IgD-negative memory B cell (primary cell): ENCODE measurements around the gene TVP23A. TPM values are rescaled to one million over a fixed set of nuclear protein-coding genes. Genes with fewer than 3 reads are reported as not detected.
"Not testable (repeated sequence)": the region's sequence is repeated elsewhere in the genome, so short reads cannot be mapped to it uniquely, and the experiment has no call there.

Source experiments
- H3K27ac Mint-ChIP-seq, 3 donors: one replicate each; pipeline ENCODE4 v1.8.0; 2020 to 2022; ENCODE audit warnings: mild to moderate bottlenecking in 3 of 3, mixed read lengths in 3 of 3, moderate library complexity in 1 of 3
- H3K27me3 Mint-ChIP-seq: one replicate; pipeline ENCODE4 v1.8.0; 2021; ENCODE audit warnings: mixed read lengths
- H3K36me3 Mint-ChIP-seq: one replicate; pipeline ENCODE4 v1.8.0; 2020; ENCODE audit warnings: mild to moderate bottlenecking, mixed read lengths
- H3K4me1 Mint-ChIP-seq, 3 donors: one replicate each; pipeline ENCODE4 v1.8.0; 2020 to 2022; ENCODE audit warnings: mixed read lengths in 3 of 3, mild to moderate bottlenecking in 1 of 3
- H3K4me3 Mint-ChIP-seq, 4 donors: one replicate each; pipeline ENCODE4 v1.8.0; 2020 to 2022; ENCODE audit warnings: mild to moderate bottlenecking in 4 of 4, mixed read lengths in 4 of 4, moderate library complexity in 3 of 4
- H3K9me3 Mint-ChIP-seq, 3 donors: one replicate each; pipeline ENCODE4 v1.8.0; 2020 to 2021; ENCODE audit warnings: mixed read lengths in 3 of 3, mild to moderate bottlenecking in 1 of 3
- polyA plus RNA-seq: library from polyadenylated mRNA; unstranded; fragments of 300-500 nt; fragmentation: Illumina TruSeq; gene quantifications from one replicate; pipeline ENCODE4 v1.2.3, GENCODE V29; 2021

The TVP23A gene
- polyA plus RNA-seq, 1 donor from 2014 or later = 0.23 TPM

GRCh38 chr16:10849736-10850477 is 31.3 kb upstream of the TVP23A start:
- H3K4me1 Mint-ChIP-seq = peaks cover 36 to 41% (median 41%) of the 10 kb centered on the region in 3 donors
- no peaks in the 10 kb centered on the region for H3K9me3 Mint-ChIP-seq
- H3K36me3 Mint-ChIP-seq = peaks cover 4% of the 10 kb centered on the region
- no peak overlapping the region for H3K27ac Mint-ChIP-seq
- H3K27me3 Mint-ChIP-seq = peaks cover 2% of the 10 kb centered on the region
- no peak overlapping the region for H3K4me3 Mint-ChIP-seq

- Mint-ChIP-seq H3K27ac (no peak overlapping the region), H3K36me3 (peaks cover 4% of the 10 kb centered on the region), H3K4me1 (peaks cover 31 to 44% (median 41%) of the 10 kb centered on the region in 3 donors), H3K4me3 (peak overlapping the region in 1 of 4 donors; percentile 81), H3K27me3 (peaks cover 4% of the 10 kb centered on the region), H3K9me3 (no peaks in the 10 kb centered on the region)
Observed at GRCh38 chr16:10847176-10847575, 28.6 kb upstream of the TVP23A start.

GRCh38 chr16:10846213-10846998 is 27.8 kb upstream of the TVP23A start:
- H3K27ac Mint-ChIP-seq = no peak overlapping the region
- H3K27me3 Mint-ChIP-seq = peaks cover 4% of the 10 kb centered on the region
- H3K36me3 Mint-ChIP-seq = peaks cover 4% of the 10 kb centered on the region
- peak overlapping the region in 1 of 4 donors; percentile 81 for H3K4me3 Mint-ChIP-seq
- H3K9me3 Mint-ChIP-seq = no peaks in the 10 kb centered on the region
- H3K4me1 Mint-ChIP-seq = peaks cover 29 to 42% (median 38%) of the 10 kb centered on the region in 3 donors

- peaks cover 2% of the 10 kb centered on the region for H3K27me3 Mint-ChIP-seq
- no peaks in the 10 kb centered on the region for H3K36me3 Mint-ChIP-seq
- peaks cover 0 to 6% (median 0%) of the 10 kb centered on the region in 3 donors for H3K9me3 Mint-ChIP-seq
- H3K4me1 Mint-ChIP-seq = peaks cover 10 to 19% (median 14%) of the 10 kb centered on the region in 3 donors
- H3K27ac Mint-ChIP-seq = peak overlapping the region in 1 of 3 donors; percentile 55
- H3K4me3 Mint-ChIP-seq = no peak overlapping the region
Observed at GRCh38 chr16:10840703-10841102, 22.1 kb upstream of the TVP23A start.

GRCh38 chr16:10839279-10839666 is 20.7 kb upstream of the TVP23A start:
- H3K4me1 Mint-ChIP-seq = peaks cover 12 to 15% (median 13%) of the 10 kb centered on the region in 3 donors
- H3K27me3 Mint-ChIP-seq = peaks cover 2% of the 10 kb centered on the region
- no peak overlapping the region for H3K4me3 Mint-ChIP-seq
- peaks cover 0 to 6% (median 0%) of the 10 kb centered on the region in 3 donors for H3K9me3 Mint-ChIP-seq
- no peak overlapping the region for H3K27ac Mint-ChIP-seq
- no peaks in the 10 kb centered on the region for H3K36me3 Mint-ChIP-seq

- H3K4me1 Mint-ChIP-seq = peaks cover 13 to 16% (median 14%) of the 10 kb centered on the region in 3 donors
- no peak overlapping the region for H3K4me3 Mint-ChIP-seq
- H3K27ac Mint-ChIP-seq = peak overlapping the region in 1 of 3 donors; percentile 44
- H3K9me3 Mint-ChIP-seq = peaks cover 0 to 6% (median 0%) of the 10 kb centered on the region in 3 donors
- H3K36me3 Mint-ChIP-seq = no peaks in the 10 kb centered on the region
- H3K27me3 Mint-ChIP-seq = peaks cover 2% of the 10 kb centered on the region
Observed at GRCh38 chr16:10838621-10839278, 20.2 kb upstream of the TVP23A start.

GRCh38 chr16:10836174-10836853 is 17.7 kb upstream of the TVP23A start:
- H3K4me1 Mint-ChIP-seq = peaks cover 14 to 17% (median 14%) of the 10 kb centered on the region in 3 donors
- no peak overlapping the region for H3K4me3 Mint-ChIP-seq
- H3K9me3 Mint-ChIP-seq = peaks cover 0 to 6% (median 0%) of the 10 kb centered on the region in 3 donors
- H3K27ac Mint-ChIP-seq = no peak overlapping the region
- H3K36me3 Mint-ChIP-seq = no peaks in the 10 kb centered on the region
- H3K27me3 Mint-ChIP-seq = no peaks in the 10 kb centered on the region

GRCh38 chr16:10835281-10835931 is 16.8 kb upstream of the TVP23A start:
- no peaks in the 10 kb centered on the region for H3K36me3 Mint-ChIP-seq
- peak overlapping the region in 1 of 3 donors; percentile 67 for H3K27ac Mint-ChIP-seq
- peaks cover 12 to 18% (median 16%) of the 10 kb centered on the region in 3 donors for H3K4me1 Mint-ChIP-seq
- peaks cover 0 to 6% (median 0%) of the 10 kb centered on the region in 3 donors for H3K9me3 Mint-ChIP-seq
- no peak overlapping the region for H3K4me3 Mint-ChIP-seq
- no peaks in the 10 kb centered on the region for H3K27me3 Mint-ChIP-seq

GRCh38 chr16:10834766-10835165 is 16.2 kb upstream of the TVP23A start:
- H3K4me1 Mint-ChIP-seq = peaks cover 12 to 25% (median 16%) of the 10 kb centered on the region in 3 donors
- H3K27me3 Mint-ChIP-seq = no peaks in the 10 kb centered on the region
- H3K36me3 Mint-ChIP-seq = no peaks in the 10 kb centered on the region
- no peak overlapping the region for H3K27ac Mint-ChIP-seq
- peak overlapping the region in 1 of 4 donors; percentile 28 for H3K4me3 Mint-ChIP-seq
- peaks cover 0 to 6% (median 0%) of the 10 kb centered on the region in 3 donors for H3K9me3 Mint-ChIP-seq

GRCh38 chr16:10834130-10834529 is 15.5 kb upstream of the TVP23A start:
- H3K4me1 Mint-ChIP-seq = peaks cover 13 to 31% (median 20%) of the 10 kb centered on the region in 3 donors
- no peak overlapping the region for H3K27ac Mint-ChIP-seq
- no peaks in the 10 kb centered on the region for H3K27me3 Mint-ChIP-seq
- peaks cover 0 to 6% (median 0%) of the 10 kb centered on the region in 3 donors for H3K9me3 Mint-ChIP-seq
- peak overlapping the region in 2 of 4 donors; percentile 0 to 53 for H3K4me3 Mint-ChIP-seq
- no peaks in the 10 kb centered on the region for H3K36me3 Mint-ChIP-seq

- H3K4me3 Mint-ChIP-seq = peak overlapping the region in 1 of 4 donors; percentile 8
- H3K36me3 Mint-ChIP-seq = no peaks in the 10 kb centered on the region
- no peak overlapping the region for H3K27ac Mint-ChIP-seq
- H3K9me3 Mint-ChIP-seq = peaks cover 0 to 6% (median 0%) of the 10 kb centered on the region in 3 donors
- peaks cover 18 to 33% (median 22%) of the 10 kb centered on the region in 3 donors for H3K4me1 Mint-ChIP-seq
- H3K27me3 Mint-ChIP-seq = no peaks in the 10 kb centered on the region
Observed at GRCh38 chr16:10833271-10833670, 14.7 kb upstream of the TVP23A start.

- peak overlapping the region in 2 of 4 donors; percentile 63 to 82 for H3K4me3 Mint-ChIP-seq
- no peaks in the 10 kb centered on the region for H3K36me3 Mint-ChIP-seq
- peaks cover 0 to 6% (median 0%) of the 10 kb centered on the region in 3 donors for H3K9me3 Mint-ChIP-seq
- peaks cover 20 to 33% (median 22%) of the 10 kb centered on the region in 3 donors for H3K4me1 Mint-ChIP-seq
- H3K27ac Mint-ChIP-seq = peak overlapping the region in 1 of 3 donors; percentile 39
- H3K27me3 Mint-ChIP-seq = no peaks in the 10 kb centered on the region
Observed at GRCh38 chr16:10831894-10832886, 13.6 kb upstream of the TVP23A start.

- not testable (repeated sequence) for H3K27me3 Mint-ChIP-seq, H3K9me3 Mint-ChIP-seq, H3K4me3 Mint-ChIP-seq, H3K36me3 Mint-ChIP-seq
- H3K27ac Mint-ChIP-seq = peak overlapping the region in 1 of 3 donors; percentile 57
- H3K4me1 Mint-ChIP-seq = peaks cover 18 to 33% (median 22%) of the 10 kb centered on the region in 3 donors
Observed at GRCh38 chr16:10830240-10830639, 11.6 kb upstream of the TVP23A start.
